ENCODE measurements around the gene C1orf21. TPM values are rescaled to one million over a fixed set of nuclear protein-coding genes. Genes with fewer than 3 reads are reported as not detected.

C1orf21 gene
- total and polyA plus RNA-seq, 2 of the 4 experiments (the other 2 are of a cell fraction), result 6.4 to 9.9 TPM

GRCh38 chr1:184618851-184619250, 232.0 kb downstream of the C1orf21 start:
- no peak overlapping the region for H2BK120ac ChIP-seq (ENCODE audit: low read depth, low read length)
- H4K20me1 ChIP-seq (ENCODE audit: insufficient read depth, low read length), result 0 out of 2 replicates have a peak, but pooled peaks cover 4% of the 10 kb centered on the region
- H3K79me1 ChIP-seq (ENCODE audit: low read depth in 1 of 2, low read length in 2 of 2), result no peaks in the 10 kb centered on the region
- no peaks in the 10 kb centered on the region for H3K27me3 ChIP-seq (ENCODE audit: control insufficient read depth, insufficient read depth, low read length)
- H3K36me3 ChIP-seq (ENCODE audit: control insufficient read depth, insufficient read depth, low read length), result no peaks in the 10 kb centered on the region
- in situ Hi-C loops (cut with MboI; ENCODE audit: low sequenced_read_pairs) (no loop called here), dilution Hi-C loops (cut with HindIII; ENCODE audit: low sequenced_read_pairs, unreplicated experiment) (no loop called here), intact Hi-C loops (cut with micrococcal nuclease) (no loop called here)
- DNase-seq (no peak), ATAC-seq (ENCODE audit: low read depth) (no peak)
- H4K91ac ChIP-seq (ENCODE audit: insufficient read depth, low read depth, low read length), result no peak overlapping the region
- no peak overlapping the region for H3K4ac ChIP-seq (ENCODE audit: low read depth, low read length)
- H4K8ac ChIP-seq (ENCODE audit: low read depth in 2 of 2, low read length in 2 of 2), result no peak overlapping the region
- H2AK9ac ChIP-seq (replicated peaks; ENCODE audit: low read depth, low read length, poor library complexity), result no peak overlapping the region
- no peaks in the 10 kb centered on the region for H3K9me3 ChIP-seq (ENCODE audit: control insufficient read depth, insufficient read depth, low read length)
- ChIA-PET POLR2A (ENCODE audit: unreplicated experiment) (no interaction called here), CTCF (no interaction called here)
- no CpG with 5 or more reads among the region's 3 CpGs for whole genome bisulfite sequencing, 2 experiments (ENCODE audit: extremely low coverage in 2 of 2, insufficient read length in 1 of 2)
- TF ChIP-seq ELK1 (IDR thresholded peaks at IDR 0.05; ENCODE audit: borderline replicate concordance, low read depth, low read length) (no peak), USF2 (IDR thresholded peaks at IDR 0.05; ENCODE audit: low read depth, low read length) (no peak)
- no peak overlapping the region for H3K18ac ChIP-seq (ENCODE audit: low read depth, low read length)
- H3K9ac ChIP-seq (ENCODE audit: low read depth, low read length), result no peak overlapping the region
- H3K14ac ChIP-seq (replicated peaks; ENCODE audit: low read depth, low read length), result no peak overlapping the region
- no peak overlapping the region for H4K5ac ChIP-seq (ENCODE audit: low read depth, low read length)
- peaks cover 14% of the 10 kb centered on the region; the same call in 1 of the 2 replicates for H3K9me1 ChIP-seq (ENCODE audit: insufficient read depth, low read length)
- H2AK5ac ChIP-seq (ENCODE audit: low read depth, low read length), result no peak overlapping the region
- H2BK15ac ChIP-seq (ENCODE audit: low read depth, low read length), result no peak overlapping the region
- no peak overlapping the region for H2BK20ac ChIP-seq (ENCODE audit: low read depth, low read length)
- BruUV-seq (replicated peaks), result no TSS peak
- H3K4me3 ChIP-seq (ENCODE audit: insufficient read depth, low read depth, low read length), result no peak overlapping the region
- no peak overlapping the region for H2AFZ ChIP-seq (replicated peaks; ENCODE audit: low read length, poor library complexity)
- no peak overlapping the region for H3K23ac ChIP-seq (ENCODE audit: low read depth, low read length)
- no peak overlapping the region for H3K56ac ChIP-seq (ENCODE audit: extremely low read depth, insufficient read depth, low read length)
- H2BK5ac ChIP-seq (ENCODE audit: low read depth, low read length, poor library complexity, severe bottlenecking), result no peak overlapping the region
- H3K27ac ChIP-seq (ENCODE audit: insufficient read depth, low read length), result no peak overlapping the region
- no peak overlapping the region for H3K4me2 ChIP-seq (ENCODE audit: low read depth, low read length)
- H3K4me1 ChIP-seq (ENCODE audit: control insufficient read depth, insufficient read depth, low read length), result peaks cover 12% of the 10 kb centered on the region
